ENCODE data around the gene HOGA1.

DNA sequence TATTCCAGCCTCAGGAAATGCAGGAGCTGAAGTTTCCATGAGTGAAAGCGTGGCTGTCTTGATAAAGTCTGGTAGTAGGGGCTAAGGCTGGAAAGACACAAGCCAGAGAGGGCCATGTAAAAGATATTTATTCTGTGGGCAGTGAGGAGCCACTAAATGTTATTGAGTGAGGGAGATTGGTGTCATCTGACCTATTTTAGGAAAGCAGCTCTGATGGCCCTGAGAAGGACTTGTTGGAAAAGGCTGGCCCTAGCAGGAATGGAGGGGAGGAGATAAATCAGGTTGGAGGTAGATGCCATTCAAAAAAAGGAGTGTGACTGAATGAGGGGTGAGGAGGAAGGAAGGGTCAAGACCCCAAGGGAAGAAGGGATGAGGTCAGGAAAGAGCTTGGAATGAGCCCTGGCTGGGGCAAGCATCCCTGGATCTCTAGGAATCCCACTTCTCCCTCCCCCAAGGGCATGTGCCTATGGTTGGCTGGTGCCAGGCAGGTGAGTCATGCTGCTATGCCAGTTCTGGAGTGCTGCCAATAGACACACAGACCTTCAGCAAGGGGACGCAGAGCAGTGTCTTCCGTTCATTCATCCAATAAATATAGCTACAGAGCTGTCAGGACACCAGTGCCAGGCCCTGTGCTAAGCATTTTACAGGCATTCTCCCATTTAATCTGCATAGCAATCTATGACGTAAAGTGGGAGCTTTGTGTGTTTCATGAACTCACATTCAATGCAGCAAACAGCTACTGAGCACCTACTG, 9.6 kb upstream of the HOGA1 start:
- TF ChIP-seq, protein P1, sequence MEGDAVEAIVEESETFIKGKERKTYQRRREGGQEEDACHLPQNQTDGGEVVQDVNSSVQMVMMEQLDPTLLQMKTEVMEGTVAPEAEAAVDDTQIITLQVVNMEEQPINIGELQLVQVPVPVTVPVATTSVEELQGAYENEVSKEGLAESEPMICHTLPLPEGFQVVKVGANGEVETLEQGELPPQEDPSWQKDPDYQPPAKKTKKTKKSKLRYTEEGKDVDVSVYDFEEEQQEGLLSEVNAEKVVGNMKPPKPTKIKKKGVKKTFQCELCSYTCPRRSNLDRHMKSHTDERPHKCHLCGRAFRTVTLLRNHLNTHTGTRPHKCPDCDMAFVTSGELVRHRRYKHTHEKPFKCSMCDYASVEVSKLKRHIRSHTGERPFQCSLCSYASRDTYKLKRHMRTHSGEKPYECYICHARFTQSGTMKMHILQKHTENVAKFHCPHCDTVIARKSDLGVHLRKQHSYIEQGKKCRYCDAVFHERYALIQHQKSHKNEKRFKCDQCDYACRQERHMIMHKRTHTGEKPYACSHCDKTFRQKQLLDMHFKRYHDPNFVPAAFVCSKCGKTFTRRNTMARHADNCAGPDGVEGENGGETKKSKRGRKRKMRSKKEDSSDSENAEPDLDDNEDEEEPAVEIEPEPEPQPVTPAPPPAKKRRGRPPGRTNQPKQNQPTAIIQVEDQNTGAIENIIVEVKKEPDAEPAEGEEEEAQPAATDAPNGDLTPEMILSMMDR (IDR thresholded peaks at IDR 0.05) = no peak
- TF ChIP-seq POLR2A (IDR thresholded peaks at IDR 0.05) = peak in 1 of 2 donors; percentile 23

Data from adrenal gland (tissue), 5 donors.